ENCODE measurements around the gene NXF1. TPM values are rescaled to one million over a fixed set of nuclear protein-coding genes. Genes with fewer than 3 reads are reported as not detected.
A peak's percentile ranks its signal among the peaks of the same experiment; 100 is the strongest.

Gene NXF1
- total and polyA plus RNA-seq, 2 of the 8 experiments (the other 6 are each of a cell fraction or from before 2014, with no cell fraction given): 48.1 to 49.8 TPM

DNA sequence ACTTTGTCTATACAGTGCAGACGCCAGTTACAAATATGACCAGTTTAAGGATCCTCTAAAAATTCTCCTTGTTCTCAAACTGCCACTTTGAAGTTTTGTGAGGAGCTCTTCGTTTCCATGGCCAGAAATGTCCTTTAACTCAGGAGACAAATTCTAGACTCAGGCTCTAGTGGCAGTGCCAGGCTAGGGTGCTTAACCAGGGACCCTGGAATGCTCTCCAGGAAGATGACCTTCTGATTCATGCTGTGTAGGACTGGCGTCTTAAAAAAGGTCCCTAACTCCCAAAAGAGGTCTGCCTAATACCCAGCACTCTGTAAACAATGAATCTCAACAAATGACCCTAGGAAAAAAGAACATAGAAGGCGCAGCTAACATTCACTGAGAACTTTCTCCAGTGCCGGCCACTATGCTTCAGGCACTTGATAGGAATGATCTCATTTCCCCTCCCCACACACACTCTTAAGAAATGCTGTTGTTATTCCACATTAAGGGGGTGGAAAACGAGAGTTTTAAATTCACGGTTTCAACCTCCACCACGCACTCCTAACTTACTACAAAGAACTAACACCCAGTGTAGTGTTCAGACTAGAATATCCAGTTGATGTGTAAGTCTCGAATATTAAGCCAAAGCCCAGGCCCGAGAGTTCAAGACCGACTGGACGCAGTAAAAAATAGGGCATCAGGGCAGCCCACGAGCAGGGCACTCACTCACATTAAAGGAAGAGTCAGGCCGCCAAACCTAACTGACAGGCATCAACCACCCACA, 747 bp downstream of the NXF1 start:
- no peak overlapping the region for H2AK5ac ChIP-seq (ENCODE audit: low read depth, low read length)
- FAIRE-seq: no peak
- no peaks in the 10 kb centered on the region for H3K27me3 ChIP-seq (replicated peaks in 1 of 4; ENCODE audit: control insufficient read depth in 3 of 4, extremely low read depth in 1 of 4, insufficient read depth in 3 of 4, low read length in 3 of 4)
- no peak overlapping the region for H4K8ac ChIP-seq (ENCODE audit: extremely low read depth, insufficient read depth, low read length)
- no peak overlapping the region for H2BK15ac ChIP-seq (ENCODE audit: low read length)
- ChIA-PET CTCF (ENCODE audit: partially characterized antibody) (interaction anchor here (0.6 to 1.7 kb wide), 5 partner anchors 9 to 218 kb away, joined by 3 to 6 read pairs (median 3); partner anchors contain the start of gene ZBTB3), POLR2A (ENCODE audit: partially characterized antibody) (interaction anchor here (0.6 to 10.0 kb wide), 28 partner anchors 8 to 1506 kb away, joined by 3 to 251 read pairs (median 5); partner anchors contain the start of genes BSCL2, C11orf98, CSKMT and GNG3)
- H3K23me2 ChIP-seq (ENCODE audit: low read depth, low read length): peaks cover 4% of the 10 kb centered on the region; the same call in 1 of the 2 replicates
- H3K14ac ChIP-seq (ENCODE audit: insufficient read length): no peak overlapping the region
- H2BK5ac ChIP-seq (ENCODE audit: low read depth, low read length): no peak overlapping the region
- H3K9me3 ChIP-seq (ENCODE audit: insufficient read depth in 2 of 2, low read depth in 1 of 2, low read length in 1 of 2): no peaks in the 10 kb centered on the region
- H2BK12ac ChIP-seq (ENCODE audit: low read depth, low read length): no peak overlapping the region
- H4K5ac ChIP-seq (ENCODE audit: insufficient read length, low read depth, low read length): no peak overlapping the region
- no peak overlapping the region for H3K23ac ChIP-seq (ENCODE audit: insufficient read length)
- H4K91ac ChIP-seq (replicated peaks; ENCODE audit: insufficient read length, low read length): no peak overlapping the region
- 0 out of 2 replicates have a peak overlapping the region, but pooled peaks have one; percentile 23 for H3K27ac ChIP-seq (ENCODE audit: low read depth, low read length)
- DNase-seq (ENCODE audit: low read depth in 1 of 2, low spot score in 2 of 2): no peak
- peak overlapping the region; percentile 81 to 93 for H3K4me2 ChIP-seq (ENCODE audit: insufficient read depth in 1 of 2, low read depth in 2 of 2, low read length in 2 of 2)
- 25% methylated on average over 14 of the region's 14 CpGs; no CpG with 5 or more reads in 1 of the 2 experiments for WGBS, 2 experiments (ENCODE audit: extremely low coverage in 1 of 2, insufficient coverage in 1 of 2, insufficient read length in 1 of 2, insufficient replicate concordance in 2 of 2, low coverage in 1 of 2, low lambda C conversion rate in 2 of 2, missing lambda C conversion rate in 1 of 2)
- H3K4me1 ChIP-seq (replicated peaks in 1 of 4; ENCODE audit: control insufficient read depth in 3 of 4, insufficient read depth in 4 of 4, low read length in 3 of 4): peaks cover 0 to 5% (median under 1%) of the 10 kb centered on the region in 4 experiments; a peak in 1 of 7 replicates
- H3K4ac ChIP-seq (replicated peaks; ENCODE audit: insufficient read length, low read depth, low read length): no peak overlapping the region
- no peak overlapping the region for H3K56ac ChIP-seq (replicated peaks; ENCODE audit: insufficient read length, low read depth, low read length)
- peaks cover 2 to 3% of the 10 kb centered on the region in 2 experiments for H4K20me1 ChIP-seq (replicated peaks in 1 of 2; ENCODE audit: control insufficient read depth in 1 of 2, insufficient read depth in 2 of 2, low read length in 2 of 2)
- no peak overlapping the region for H3K18ac ChIP-seq (ENCODE audit: extremely low read depth, low read length)
- peak overlapping the region; percentile 66 to 85 (median 81) for H3K4me3 ChIP-seq (ENCODE audit: extremely low read depth in 1 of 4, insufficient read depth in 2 of 4, low read depth in 3 of 4, low read length in 4 of 4)
- no peak overlapping the region for H2AFZ ChIP-seq (ENCODE audit: low read length)
- H2BK120ac ChIP-seq (replicated peaks; ENCODE audit: low read depth, low read length): no peak overlapping the region
- H3K79me1 ChIP-seq (ENCODE audit: low read depth, low read length): peaks cover 6% of the 10 kb centered on the region; the same call in 1 of the 2 replicates
- peaks cover 5 to 18% of the 10 kb centered on the region in 2 experiments; a peak in 3 of 4 replicates for H3K79me2 ChIP-seq (ENCODE audit: control insufficient read depth in 1 of 2, insufficient read depth in 2 of 2, low read length in 2 of 2)
- H3K9ac ChIP-seq (replicated peaks in 1 of 4; ENCODE audit: extremely low read depth in 1 of 4, low read depth in 3 of 4, low read length in 3 of 4): peak overlapping the region in 3 of 4 experiments; percentile 77 to 84 (median 79); a peak in 6 of 7 replicates
- no peak for TF ChIP-seq EZH2 (IDR thresholded peaks at IDR 0.05; ENCODE audit: low read depth, low read length, severe bottlenecking)
- no peak for TF ChIP-seq RXRA (IDR thresholded peaks at IDR 0.05; ENCODE audit: insufficient read depth, low read depth, low read length)
- TF ChIP-seq POLR2A (IDR thresholded peaks at IDR 0.05; ENCODE audit: control extremely low read depth in 1 of 2, low read depth in 2 of 2, low read length in 2 of 2): peak in 1 of 2 experiments; percentile 28; a peak in 1 of 3 replicates
- TF ChIP-seq CHD2 (IDR thresholded peaks at IDR 0.05; ENCODE audit: low read length): no peak
- TF ChIP-seq RFX5 (IDR thresholded peaks at IDR 0.05; ENCODE audit: borderline replicate concordance, low read depth, low read length): no peak
- no peak for TF ChIP-seq BRCA1 (IDR thresholded peaks at IDR 0.05; ENCODE audit: low read depth, low read length)
- no peak for TF ChIP-seq SP1 (IDR thresholded peaks at IDR 0.05; ENCODE audit: low read depth, low read length)
- H3K36me3 ChIP-seq (ENCODE audit: control insufficient read depth in 2 of 4, insufficient read depth in 4 of 4, low read length in 3 of 4): peaks cover 18 to 35% (median 28%) of the 10 kb centered on the region in 4 experiments
- H2BK20ac ChIP-seq (ENCODE audit: low read length): no peak overlapping the region

Data from H1 (cell line).